ENCODE measurements around the gene TRUB2. TPM values are rescaled to one million over a fixed set of nuclear protein-coding genes. Genes with fewer than 3 reads are reported as not detected.

The TRUB2 gene
- total RNA-seq, 1 experiment from 2014 or later, result 33.2 TPM

DNA sequence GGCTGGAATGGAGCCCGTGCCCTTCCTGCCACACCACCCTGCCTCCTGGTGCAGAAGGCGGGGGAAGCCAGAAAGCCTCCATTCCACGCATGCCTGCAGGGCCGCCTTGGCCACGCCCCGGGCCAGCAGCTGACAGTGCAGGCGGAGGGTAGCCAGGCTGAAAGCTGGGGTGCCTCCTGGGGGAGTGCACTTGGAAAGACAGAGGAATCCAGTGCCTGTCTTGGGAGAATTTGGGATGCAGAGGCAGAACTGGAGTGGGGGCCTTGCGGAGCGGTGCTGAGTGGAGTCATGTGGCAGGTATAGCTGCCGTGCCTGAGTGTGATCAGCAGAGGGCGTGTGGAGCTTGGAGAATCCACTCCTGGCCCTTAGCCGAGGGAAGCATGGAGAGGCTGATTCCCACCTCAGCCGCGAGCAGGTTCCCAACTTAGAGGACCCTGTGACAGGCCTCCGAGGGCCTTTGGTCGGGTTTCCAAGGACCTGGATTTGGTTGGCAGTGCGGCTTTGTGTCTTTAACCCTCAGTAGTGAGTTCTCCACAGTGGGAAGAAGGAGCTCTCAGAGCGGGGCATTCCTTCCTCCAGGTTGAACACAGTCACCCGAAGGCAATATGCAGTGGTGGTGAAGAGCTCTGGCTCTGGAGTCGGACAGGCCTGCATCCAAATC lies 39.9 kb upstream of the TRUB2 start (continued):
- TF ChIP-seq, protein P1, sequence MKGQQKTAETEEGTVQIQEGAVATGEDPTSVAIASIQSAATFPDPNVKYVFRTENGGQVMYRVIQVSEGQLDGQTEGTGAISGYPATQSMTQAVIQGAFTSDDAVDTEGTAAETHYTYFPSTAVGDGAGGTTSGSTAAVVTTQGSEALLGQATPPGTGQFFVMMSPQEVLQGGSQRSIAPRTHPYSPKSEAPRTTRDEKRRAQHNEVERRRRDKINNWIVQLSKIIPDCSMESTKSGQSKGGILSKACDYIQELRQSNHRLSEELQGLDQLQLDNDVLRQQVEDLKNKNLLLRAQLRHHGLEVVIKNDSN (CRISPR knock-in tag; IDR thresholded peaks at IDR 0.05), result peak; percentile 24; the same call in 1 of the 2 replicates
- TF ChIP-seq NFATC4 (CRISPR knock-in tag; IDR thresholded peaks at IDR 0.05), result no peak
- no peak for TF ChIP-seq GABPB1 (CRISPR knock-in tag; IDR thresholded peaks at IDR 0.05)
- TF ChIP-seq TP53 (CRISPR knock-in tag; IDR thresholded peaks at IDR 0.05), result no peak
- no peak for TF ChIP-seq ATF1 (CRISPR knock-in tag; IDR thresholded peaks at IDR 0.05)
- TF ChIP-seq, protein P2, sequence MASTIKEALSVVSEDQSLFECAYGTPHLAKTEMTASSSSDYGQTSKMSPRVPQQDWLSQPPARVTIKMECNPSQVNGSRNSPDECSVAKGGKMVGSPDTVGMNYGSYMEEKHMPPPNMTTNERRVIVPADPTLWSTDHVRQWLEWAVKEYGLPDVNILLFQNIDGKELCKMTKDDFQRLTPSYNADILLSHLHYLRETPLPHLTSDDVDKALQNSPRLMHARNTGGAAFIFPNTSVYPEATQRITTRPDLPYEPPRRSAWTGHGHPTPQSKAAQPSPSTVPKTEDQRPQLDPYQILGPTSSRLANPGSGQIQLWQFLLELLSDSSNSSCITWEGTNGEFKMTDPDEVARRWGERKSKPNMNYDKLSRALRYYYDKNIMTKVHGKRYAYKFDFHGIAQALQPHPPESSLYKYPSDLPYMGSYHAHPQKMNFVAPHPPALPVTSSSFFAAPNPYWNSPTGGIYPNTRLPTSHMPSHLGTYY (CRISPR knock-in tag; IDR thresholded peaks at IDR 0.05), result no peak
- TF ChIP-seq, protein P3, sequence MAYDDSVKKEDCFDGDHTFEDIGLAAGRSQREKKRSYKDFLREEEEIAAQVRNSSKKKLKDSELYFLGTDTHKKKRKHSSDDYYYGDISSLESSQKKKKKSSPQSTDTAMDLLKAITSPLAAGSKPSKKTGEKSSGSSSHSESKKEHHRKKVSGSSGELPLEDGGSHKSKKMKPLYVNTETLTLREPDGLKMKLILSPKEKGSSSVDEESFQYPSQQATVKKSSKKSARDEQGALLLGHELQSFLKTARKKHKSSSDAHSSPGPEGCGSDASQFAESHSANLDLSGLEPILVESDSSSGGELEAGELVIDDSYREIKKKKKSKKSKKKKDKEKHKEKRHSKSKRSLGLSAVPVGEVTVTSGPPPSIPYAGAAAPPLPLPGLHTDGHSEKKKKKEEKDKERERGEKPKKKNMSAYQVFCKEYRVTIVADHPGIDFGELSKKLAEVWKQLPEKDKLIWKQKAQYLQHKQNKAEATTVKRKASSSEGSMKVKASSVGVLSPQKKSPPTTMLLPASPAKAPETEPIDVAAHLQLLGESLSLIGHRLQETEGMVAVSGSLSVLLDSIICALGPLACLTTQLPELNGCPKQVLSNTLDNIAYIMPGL (CRISPR knock-in tag; IDR thresholded peaks at IDR 0.05), result no peak
- TF ChIP-seq, protein P4, sequence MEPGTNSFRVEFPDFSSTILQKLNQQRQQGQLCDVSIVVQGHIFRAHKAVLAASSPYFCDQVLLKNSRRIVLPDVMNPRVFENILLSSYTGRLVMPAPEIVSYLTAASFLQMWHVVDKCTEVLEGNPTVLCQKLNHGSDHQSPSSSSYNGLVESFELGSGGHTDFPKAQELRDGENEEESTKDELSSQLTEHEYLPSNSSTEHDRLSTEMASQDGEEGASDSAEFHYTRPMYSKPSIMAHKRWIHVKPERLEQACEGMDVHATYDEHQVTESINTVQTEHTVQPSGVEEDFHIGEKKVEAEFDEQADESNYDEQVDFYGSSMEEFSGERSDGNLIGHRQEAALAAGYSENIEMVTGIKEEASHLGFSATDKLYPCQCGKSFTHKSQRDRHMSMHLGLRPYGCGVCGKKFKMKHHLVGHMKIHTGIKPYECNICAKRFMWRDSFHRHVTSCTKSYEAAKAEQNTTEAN (CRISPR knock-in tag; IDR thresholded peaks at IDR 0.05), result no peak
- TF ChIP-seq, protein P5, sequence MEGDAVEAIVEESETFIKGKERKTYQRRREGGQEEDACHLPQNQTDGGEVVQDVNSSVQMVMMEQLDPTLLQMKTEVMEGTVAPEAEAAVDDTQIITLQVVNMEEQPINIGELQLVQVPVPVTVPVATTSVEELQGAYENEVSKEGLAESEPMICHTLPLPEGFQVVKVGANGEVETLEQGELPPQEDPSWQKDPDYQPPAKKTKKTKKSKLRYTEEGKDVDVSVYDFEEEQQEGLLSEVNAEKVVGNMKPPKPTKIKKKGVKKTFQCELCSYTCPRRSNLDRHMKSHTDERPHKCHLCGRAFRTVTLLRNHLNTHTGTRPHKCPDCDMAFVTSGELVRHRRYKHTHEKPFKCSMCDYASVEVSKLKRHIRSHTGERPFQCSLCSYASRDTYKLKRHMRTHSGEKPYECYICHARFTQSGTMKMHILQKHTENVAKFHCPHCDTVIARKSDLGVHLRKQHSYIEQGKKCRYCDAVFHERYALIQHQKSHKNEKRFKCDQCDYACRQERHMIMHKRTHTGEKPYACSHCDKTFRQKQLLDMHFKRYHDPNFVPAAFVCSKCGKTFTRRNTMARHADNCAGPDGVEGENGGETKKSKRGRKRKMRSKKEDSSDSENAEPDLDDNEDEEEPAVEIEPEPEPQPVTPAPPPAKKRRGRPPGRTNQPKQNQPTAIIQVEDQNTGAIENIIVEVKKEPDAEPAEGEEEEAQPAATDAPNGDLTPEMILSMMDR (IDR thresholded peaks at IDR 0.05), result peak; percentile 85
- no peak for TF ChIP-seq IRF2 (CRISPR knock-in tag; IDR thresholded peaks at IDR 0.05; ENCODE audit: borderline replicate concordance, low read depth)
- TF ChIP-seq, protein P6, sequence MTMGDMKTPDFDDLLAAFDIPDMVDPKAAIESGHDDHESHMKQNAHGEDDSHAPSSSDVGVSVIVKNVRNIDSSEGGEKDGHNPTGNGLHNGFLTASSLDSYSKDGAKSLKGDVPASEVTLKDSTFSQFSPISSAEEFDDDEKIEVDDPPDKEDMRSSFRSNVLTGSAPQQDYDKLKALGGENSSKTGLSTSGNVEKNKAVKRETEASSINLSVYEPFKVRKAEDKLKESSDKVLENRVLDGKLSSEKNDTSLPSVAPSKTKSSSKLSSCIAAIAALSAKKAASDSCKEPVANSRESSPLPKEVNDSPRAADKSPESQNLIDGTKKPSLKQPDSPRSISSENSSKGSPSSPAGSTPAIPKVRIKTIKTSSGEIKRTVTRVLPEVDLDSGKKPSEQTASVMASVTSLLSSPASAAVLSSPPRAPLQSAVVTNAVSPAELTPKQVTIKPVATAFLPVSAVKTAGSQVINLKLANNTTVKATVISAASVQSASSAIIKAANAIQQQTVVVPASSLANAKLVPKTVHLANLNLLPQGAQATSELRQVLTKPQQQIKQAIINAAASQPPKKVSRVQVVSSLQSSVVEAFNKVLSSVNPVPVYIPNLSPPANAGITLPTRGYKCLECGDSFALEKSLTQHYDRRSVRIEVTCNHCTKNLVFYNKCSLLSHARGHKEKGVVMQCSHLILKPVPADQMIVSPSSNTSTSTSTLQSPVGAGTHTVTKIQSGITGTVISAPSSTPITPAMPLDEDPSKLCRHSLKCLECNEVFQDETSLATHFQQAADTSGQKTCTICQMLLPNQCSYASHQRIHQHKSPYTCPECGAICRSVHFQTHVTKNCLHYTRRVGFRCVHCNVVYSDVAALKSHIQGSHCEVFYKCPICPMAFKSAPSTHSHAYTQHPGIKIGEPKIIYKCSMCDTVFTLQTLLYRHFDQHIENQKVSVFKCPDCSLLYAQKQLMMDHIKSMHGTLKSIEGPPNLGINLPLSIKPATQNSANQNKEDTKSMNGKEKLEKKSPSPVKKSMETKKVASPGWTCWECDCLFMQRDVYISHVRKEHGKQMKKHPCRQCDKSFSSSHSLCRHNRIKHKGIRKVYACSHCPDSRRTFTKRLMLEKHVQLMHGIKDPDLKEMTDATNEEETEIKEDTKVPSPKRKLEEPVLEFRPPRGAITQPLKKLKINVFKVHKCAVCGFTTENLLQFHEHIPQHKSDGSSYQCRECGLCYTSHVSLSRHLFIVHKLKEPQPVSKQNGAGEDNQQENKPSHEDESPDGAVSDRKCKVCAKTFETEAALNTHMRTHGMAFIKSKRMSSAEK (CRISPR knock-in tag; IDR thresholded peaks at IDR 0.05; ENCODE audit: borderline replicate concordance), result no peak
- no peak for TF ChIP-seq HMGA2 (CRISPR knock-in tag; IDR thresholded peaks at IDR 0.05)
- 0 out of 2 replicates have a peak, but pooled peaks have one; percentile 51 for TF ChIP-seq ZNF138 (CRISPR knock-in tag; conservative IDR thresholded peaks at IDR 0.05)
- TF ChIP-seq ETV6 (CRISPR knock-in tag; IDR thresholded peaks at IDR 0.05), result peak; percentile 69; the same call in 1 of the 2 replicates
- TF ChIP-seq ZNF121 (CRISPR knock-in tag; IDR thresholded peaks at IDR 0.05), result no peak
- TF ChIP-seq, protein P7, sequence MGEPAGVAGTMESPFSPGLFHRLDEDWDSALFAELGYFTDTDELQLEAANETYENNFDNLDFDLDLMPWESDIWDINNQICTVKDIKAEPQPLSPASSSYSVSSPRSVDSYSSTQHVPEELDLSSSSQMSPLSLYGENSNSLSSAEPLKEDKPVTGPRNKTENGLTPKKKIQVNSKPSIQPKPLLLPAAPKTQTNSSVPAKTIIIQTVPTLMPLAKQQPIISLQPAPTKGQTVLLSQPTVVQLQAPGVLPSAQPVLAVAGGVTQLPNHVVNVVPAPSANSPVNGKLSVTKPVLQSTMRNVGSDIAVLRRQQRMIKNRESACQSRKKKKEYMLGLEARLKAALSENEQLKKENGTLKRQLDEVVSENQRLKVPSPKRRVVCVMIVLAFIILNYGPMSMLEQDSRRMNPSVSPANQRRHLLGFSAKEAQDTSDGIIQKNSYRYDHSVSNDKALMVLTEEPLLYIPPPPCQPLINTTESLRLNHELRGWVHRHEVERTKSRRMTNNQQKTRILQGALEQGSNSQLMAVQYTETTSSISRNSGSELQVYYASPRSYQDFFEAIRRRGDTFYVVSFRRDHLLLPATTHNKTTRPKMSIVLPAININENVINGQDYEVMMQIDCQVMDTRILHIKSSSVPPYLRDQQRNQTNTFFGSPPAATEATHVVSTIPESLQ (CRISPR knock-in tag; IDR thresholded peaks at IDR 0.05), result no peak
- TF ChIP-seq OVOL2 (CRISPR knock-in tag; IDR thresholded peaks at IDR 0.05; ENCODE audit: borderline replicate concordance), result no peak
- TF ChIP-seq, protein P8, sequence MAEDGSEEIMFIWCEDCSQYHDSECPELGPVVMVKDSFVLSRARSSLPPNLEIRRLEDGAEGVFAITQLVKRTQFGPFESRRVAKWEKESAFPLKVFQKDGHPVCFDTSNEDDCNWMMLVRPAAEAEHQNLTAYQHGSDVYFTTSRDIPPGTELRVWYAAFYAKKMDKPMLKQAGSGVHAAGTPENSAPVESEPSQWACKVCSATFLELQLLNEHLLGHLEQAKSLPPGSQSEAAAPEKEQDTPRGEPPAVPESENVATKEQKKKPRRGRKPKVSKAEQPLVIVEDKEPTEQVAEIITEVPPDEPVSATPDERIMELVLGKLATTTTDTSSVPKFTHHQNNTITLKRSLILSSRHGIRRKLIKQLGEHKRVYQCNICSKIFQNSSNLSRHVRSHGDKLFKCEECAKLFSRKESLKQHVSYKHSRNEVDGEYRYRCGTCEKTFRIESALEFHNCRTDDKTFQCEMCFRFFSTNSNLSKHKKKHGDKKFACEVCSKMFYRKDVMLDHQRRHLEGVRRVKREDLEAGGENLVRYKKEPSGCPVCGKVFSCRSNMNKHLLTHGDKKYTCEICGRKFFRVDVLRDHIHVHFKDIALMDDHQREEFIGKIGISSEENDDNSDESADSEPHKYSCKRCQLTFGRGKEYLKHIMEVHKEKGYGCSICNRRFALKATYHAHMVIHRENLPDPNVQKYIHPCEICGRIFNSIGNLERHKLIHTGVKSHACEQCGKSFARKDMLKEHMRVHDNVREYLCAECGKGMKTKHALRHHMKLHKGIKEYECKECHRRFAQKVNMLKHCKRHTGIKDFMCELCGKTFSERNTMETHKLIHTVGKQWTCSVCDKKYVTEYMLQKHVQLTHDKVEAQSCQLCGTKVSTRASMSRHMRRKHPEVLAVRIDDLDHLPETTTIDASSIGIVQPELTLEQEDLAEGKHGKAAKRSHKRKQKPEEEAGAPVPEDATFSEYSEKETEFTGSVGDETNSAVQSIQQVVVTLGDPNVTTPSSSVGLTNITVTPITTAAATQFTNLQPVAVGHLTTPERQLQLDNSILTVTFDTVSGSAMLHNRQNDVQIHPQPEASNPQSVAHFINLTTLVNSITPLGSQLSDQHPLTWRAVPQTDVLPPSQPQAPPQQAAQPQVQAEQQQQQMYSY (CRISPR knock-in tag; IDR thresholded peaks at IDR 0.05), result no peak
